ENCODE measurements around the gene TRIM44. TPM values are rescaled to one million over a fixed set of nuclear protein-coding genes. Genes with fewer than 3 reads are reported as not detected.
"Not testable (repeated sequence)": the region's sequence is repeated elsewhere in the genome, so short reads cannot be mapped to it uniquely, and the experiment has no call there.

The TRIM44 gene
- total and polyA plus RNA-seq, 4 experiments from 2014 or later: 34.7 to 53.1 (median 48.7) TPM

GRCh38 chr11:35750981-35751663 is 88.5 kb downstream of the TRIM44 start:
- POLR2A ChIA-PET (ENCODE audit: partially characterized antibody): no interaction called here
- peaks cover 29 to 38% of the 10 kb centered on the region in 2 donors for H3K36me3 Mint-ChIP-seq

GRCh38 chr11:35751664-35752061 is 89.1 kb downstream of the TRIM44 start:
- no peaks in the 10 kb centered on the region for H3K27me3 ChIP-seq (ENCODE audit: insufficient read depth, low read length)
- no peaks in the 10 kb centered on the region for H3K27me3 Mint-ChIP-seq
- ChIA-PET POLR2A (ENCODE audit: partially characterized antibody) (no interaction called here), CTCF (ENCODE audit: partially characterized antibody) (no interaction called here)
- peaks cover 0 to 22% (median 5%) of the 10 kb centered on the region in 4 donors for H3K4me1 Mint-ChIP-seq
- H3K9me3 ChIP-seq (ENCODE audit: control insufficient read depth in 1 of 2, low read length in 2 of 2): no peaks in the 10 kb centered on the region
- no peak overlapping the region for H3K27ac ChIP-seq (ENCODE audit: low read depth, low read length)
- H3K36me3 Mint-ChIP-seq: peaks cover 24 to 33% of the 10 kb centered on the region in 2 donors
- H3K27ac Mint-ChIP-seq: no peak overlapping the region
- H3K36me3 ChIP-seq (ENCODE audit: insufficient read depth, low read length): no peaks in the 10 kb centered on the region
- intact Hi-C loops (cut with micrococcal nuclease): no loop called here
- H3K4me3 Mint-ChIP-seq: no peak overlapping the region
- DNase-seq: no peak
- no peak overlapping the region for H3K4me3 ChIP-seq (ENCODE audit: low read length in 2 of 2)
- no peaks in the 10 kb centered on the region for H3K4me1 ChIP-seq (ENCODE audit: insufficient read depth, low read length)
- H3K9me3 Mint-ChIP-seq: peaks cover 0 to 6% (median 3%) of the 10 kb centered on the region in 8 donors

More at GRCh38 chr11:35750981-35751663, 88.5 kb downstream of the TRIM44 start:
- Mint-ChIP-seq H3K4me3 (no peak overlapping the region), H3K27me3 (no peaks in the 10 kb centered on the region), H3K4me1 (peaks cover 0 to 23% (median 5%) of the 10 kb centered on the region in 4 donors), H3K27ac (no peak overlapping the region), H3K9me3 (peaks cover 0 to 6% (median 3%) of the 10 kb centered on the region in 8 donors)
- H3K4me3 ChIP-seq (ENCODE audit: low read length in 2 of 2): no peak overlapping the region
- no peaks in the 10 kb centered on the region for H3K9me3 ChIP-seq (ENCODE audit: control insufficient read depth in 1 of 2, low read length in 2 of 2)
- H3K27ac ChIP-seq (ENCODE audit: low read depth, low read length): no peak overlapping the region
- H3K36me3 ChIP-seq (ENCODE audit: insufficient read depth, low read length): no peaks in the 10 kb centered on the region
- intact Hi-C loops (cut with micrococcal nuclease): no loop called here
- DNase-seq: no peak
- H3K4me1 ChIP-seq (ENCODE audit: insufficient read depth, low read length): no peaks in the 10 kb centered on the region
- H3K27me3 ChIP-seq (ENCODE audit: insufficient read depth, low read length): no peaks in the 10 kb centered on the region
- CTCF ChIA-PET (ENCODE audit: partially characterized antibody): no interaction called here

- POLR2A ChIA-PET (ENCODE audit: partially characterized antibody): no interaction called here
- H3K36me3 ChIP-seq (ENCODE audit: insufficient read depth, low read length): no peaks in the 10 kb centered on the region
Observed at GRCh38 chr11:35752115-35752514, 89.5 kb downstream of the TRIM44 start.

GRCh38 chr11:35753573-35753972 is 91.0 kb downstream of the TRIM44 start:
- H3K27ac Mint-ChIP-seq; intact Hi-C loops (cut with micrococcal nuclease): not testable (repeated sequence)

More at GRCh38 chr11:35752115-35752514, 89.5 kb downstream of the TRIM44 start:
- Mint-ChIP-seq H3K27ac (peak overlapping the region in 2 of 7 donors; percentile 2 to 81), H3K36me3 (peaks cover 26 to 31% of the 10 kb centered on the region in 2 donors), H3K4me1 (peaks cover 0 to 26% (median 5%) of the 10 kb centered on the region in 4 donors), H3K9me3 (peaks cover 0 to 7% (median 3%) of the 10 kb centered on the region in 8 donors), H3K4me3 (no peak overlapping the region), H3K27me3 (no peaks in the 10 kb centered on the region)
- H3K4me1 ChIP-seq (ENCODE audit: insufficient read depth, low read length): no peaks in the 10 kb centered on the region
- no peak overlapping the region for H3K27ac ChIP-seq (ENCODE audit: low read depth, low read length)
- H3K27me3 ChIP-seq (ENCODE audit: insufficient read depth, low read length): no peaks in the 10 kb centered on the region
- DNase-seq: no peak
- CTCF ChIA-PET (ENCODE audit: partially characterized antibody): no interaction called here
- no peak overlapping the region for H3K4me3 ChIP-seq (ENCODE audit: low read length in 2 of 2)
- no peaks in the 10 kb centered on the region for H3K9me3 ChIP-seq (ENCODE audit: control insufficient read depth in 1 of 2, low read length in 2 of 2)
- intact Hi-C loops (cut with micrococcal nuclease): no loop called here

GRCh38 chr11:35759951-35760350 is 97.4 kb downstream of the TRIM44 start:
- Mint-ChIP-seq H3K36me3 (peaks cover 30 to 42% of the 10 kb centered on the region in 2 donors), H3K4me3 (peak overlapping the region in 1 of 8 donors; percentile 23), H3K4me1 (peaks cover 19 to 74% (median 43%) of the 10 kb centered on the region in 4 donors), H3K9me3 (peaks cover 0 to 20% (median 8%) of the 10 kb centered on the region in 8 donors)
- H3K9me3 ChIP-seq (ENCODE audit: control insufficient read depth in 1 of 2, low read length in 2 of 2); CTCF ChIA-PET (ENCODE audit: partially characterized antibody); H3K4me3 ChIP-seq (ENCODE audit: low read length in 2 of 2); H3K36me3 ChIP-seq (ENCODE audit: insufficient read depth, low read length); H3K27me3 ChIP-seq (ENCODE audit: insufficient read depth, low read length); H3K27me3 Mint-ChIP-seq; H3K4me1 ChIP-seq (ENCODE audit: insufficient read depth, low read length); DNase-seq; POLR2A ChIA-PET (ENCODE audit: partially characterized antibody); intact Hi-C loops (cut with micrococcal nuclease); H3K27ac Mint-ChIP-seq; H3K27ac ChIP-seq (ENCODE audit: low read depth, low read length): not testable (repeated sequence)

More at GRCh38 chr11:35753573-35753972, 91.0 kb downstream of the TRIM44 start:
- H3K4me3 ChIP-seq (ENCODE audit: low read length in 2 of 2); H3K27me3 ChIP-seq (ENCODE audit: insufficient read depth, low read length); H3K27me3 Mint-ChIP-seq; CTCF ChIA-PET (ENCODE audit: partially characterized antibody); DNase-seq; H3K4me3 Mint-ChIP-seq; H3K9me3 ChIP-seq (ENCODE audit: control insufficient read depth in 1 of 2, low read length in 2 of 2); H3K4me1 ChIP-seq (ENCODE audit: insufficient read depth, low read length); POLR2A ChIA-PET (ENCODE audit: partially characterized antibody); H3K27ac ChIP-seq (ENCODE audit: low read depth, low read length); H3K36me3 ChIP-seq (ENCODE audit: insufficient read depth, low read length): not testable (repeated sequence)
- H3K9me3 Mint-ChIP-seq: peaks cover 0 to 17% (median 7%) of the 10 kb centered on the region in 8 donors
- H3K4me1 Mint-ChIP-seq: peaks cover 5 to 30% (median 13%) of the 10 kb centered on the region in 4 donors
- H3K36me3 Mint-ChIP-seq: peaks cover 29 to 40% of the 10 kb centered on the region in 2 donors

- Mint-ChIP-seq H3K36me3 (peaks cover 39 to 54% of the 10 kb centered on the region in 2 donors), H3K4me1 (peaks cover 21 to 77% (median 49%) of the 10 kb centered on the region in 4 donors), H3K27me3 (no peaks in the 10 kb centered on the region), H3K4me3 (no peak overlapping the region), H3K27ac (peak overlapping the region in 1 of 7 donors; percentile 25), H3K9me3 (peaks cover 0 to 16% (median 6%) of the 10 kb centered on the region in 8 donors)
- Histone ChIP-seq H3K36me3 (ENCODE audit: insufficient read depth, low read length) (no peaks in the 10 kb centered on the region), H3K27me3 (ENCODE audit: insufficient read depth, low read length) (no peaks in the 10 kb centered on the region), H3K4me3 (ENCODE audit: low read length in 2 of 2) (no peak overlapping the region), H3K4me1 (ENCODE audit: insufficient read depth, low read length) (peaks cover 4% of the 10 kb centered on the region), H3K9me3 (ENCODE audit: control insufficient read depth in 1 of 2, low read length in 2 of 2) (no peaks in the 10 kb centered on the region), H3K27ac (ENCODE audit: low read depth, low read length) (no peak overlapping the region)
- intact Hi-C loops (cut with micrococcal nuclease): no loop called here
- ChIA-PET POLR2A (ENCODE audit: partially characterized antibody) (no interaction called here), CTCF (ENCODE audit: partially characterized antibody) (interaction anchor here (0.6 to 1.8 kb wide), 2 partner anchors 60 kb away, joined by 3 to 8 read pairs; no protein-coding TSS in a partner anchor)
- no peak for DNase-seq
Observed at GRCh38 chr11:35761899-35762298, 99.3 kb downstream of the TRIM44 start.

GRCh38 chr11:35763301-35763700 is 100.7 kb downstream of the TRIM44 start:
- Mint-ChIP-seq H3K4me3 (no peak overlapping the region), H3K27me3 (no peaks in the 10 kb centered on the region), H3K9me3 (peaks cover 0 to 6% (median 0%) of the 10 kb centered on the region in 8 donors), H3K27ac (peak overlapping the region in 1 of 7 donors; percentile 66), H3K4me1 (peaks cover 24 to 63% (median 43%) of the 10 kb centered on the region in 4 donors), H3K36me3 (peaks cover 36 to 48% of the 10 kb centered on the region in 2 donors)
- H3K27ac ChIP-seq (ENCODE audit: low read depth, low read length): no peak overlapping the region
- ChIA-PET POLR2A (ENCODE audit: partially characterized antibody) (no interaction called here), CTCF (ENCODE audit: partially characterized antibody) (interaction anchor here (1.8 kb wide), 1 partner anchor 59 kb away, joined by 8 read pairs; no protein-coding TSS in a partner anchor)
- intact Hi-C loops (cut with micrococcal nuclease): no loop called here
- no peaks in the 10 kb centered on the region for H3K36me3 ChIP-seq (ENCODE audit: insufficient read depth, low read length)
- no peaks in the 10 kb centered on the region for H3K9me3 ChIP-seq (ENCODE audit: control insufficient read depth in 1 of 2, low read length in 2 of 2)
- H3K27me3 ChIP-seq (ENCODE audit: insufficient read depth, low read length): no peaks in the 10 kb centered on the region
- DNase-seq: no peak
- no peak overlapping the region for H3K4me3 ChIP-seq (ENCODE audit: low read length in 2 of 2)
- H3K4me1 ChIP-seq (ENCODE audit: insufficient read depth, low read length): peaks cover 4% of the 10 kb centered on the region
